HT-29 (cell line): ENCODE data around the gene ZNF664. TPM values are rescaled to one million over a fixed set of nuclear protein-coding genes. Genes with fewer than 3 reads are reported as not detected.

ENCODE experiments used
- DNase-seq: peaks from one replicate; pipeline ENCODE4 v3.0.0-alpha.2; 2015; ENCODE audit warnings: low spot score
- total RNA-seq: library from RNA; depleted of rRNA; stranded (reverse); fragments of >200 nt; shearing (Covaris generic); gene quantifications from 2 replicates; pipeline ENCODE4 v1.2.3, GENCODE V29; 2014

Gene ZNF664
- total RNA-seq, 1 experiment from 2014 or later: 86.7 TPM

DNA sequence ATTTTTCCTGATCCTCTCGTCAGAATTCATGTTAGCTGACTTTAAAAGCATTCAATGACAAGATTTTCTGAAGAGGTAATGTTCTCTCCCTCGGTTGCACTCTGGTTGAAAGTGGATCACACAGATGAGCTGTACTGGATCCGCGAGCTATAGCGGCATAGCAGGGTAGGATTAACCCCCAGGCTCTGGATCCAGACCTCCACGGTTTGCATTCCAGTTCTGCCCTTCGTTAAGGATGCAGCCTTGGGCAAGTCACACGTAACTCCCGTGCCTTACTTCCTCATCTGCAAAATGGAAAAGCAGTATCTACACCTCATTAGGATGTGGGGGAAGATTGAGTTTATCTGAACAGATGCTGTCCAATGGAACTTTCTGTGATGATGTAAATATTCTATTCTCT lies 14.1 kb upstream of the ZNF664 start:
- DNase-seq: no peak

GRCh38 chr12:123960029-123960735 lies 12.8 kb upstream of the ZNF664 start:
- no peak for DNase-seq

DNA sequence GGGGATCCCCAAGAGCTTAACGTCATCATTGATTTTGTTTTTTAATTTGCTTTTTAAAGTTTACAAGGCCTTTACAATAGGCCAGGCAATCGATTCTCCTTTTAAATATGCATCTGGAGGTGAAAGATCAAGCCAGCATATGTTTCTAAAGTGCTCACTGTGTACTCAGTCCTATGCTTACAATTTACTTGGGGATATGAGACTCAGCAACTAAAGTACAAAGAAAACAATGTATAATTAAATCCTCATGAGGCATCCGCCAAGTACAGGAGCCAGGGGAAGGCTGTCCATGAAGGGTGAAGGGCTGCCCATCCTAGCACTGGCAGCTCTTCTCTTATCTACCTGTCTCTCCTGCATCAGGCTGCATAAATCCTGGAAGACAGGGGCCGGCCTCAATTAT lies 12.2 kb upstream of the ZNF664 start:
- DNase-seq: no peak

- DNase-seq: no peak
These were observed 11.2 kb upstream of the ZNF664 start for GRCh38 chr12:123961585-123962345.

GRCh38 chr12:123962513-123962912 lies 10.5 kb upstream of the ZNF664 start:
- DNase-seq: no peak

GRCh38 chr12:123963821-123964220 lies 9.2 kb upstream of the ZNF664 start:
- DNase-seq: no peak

DNA sequence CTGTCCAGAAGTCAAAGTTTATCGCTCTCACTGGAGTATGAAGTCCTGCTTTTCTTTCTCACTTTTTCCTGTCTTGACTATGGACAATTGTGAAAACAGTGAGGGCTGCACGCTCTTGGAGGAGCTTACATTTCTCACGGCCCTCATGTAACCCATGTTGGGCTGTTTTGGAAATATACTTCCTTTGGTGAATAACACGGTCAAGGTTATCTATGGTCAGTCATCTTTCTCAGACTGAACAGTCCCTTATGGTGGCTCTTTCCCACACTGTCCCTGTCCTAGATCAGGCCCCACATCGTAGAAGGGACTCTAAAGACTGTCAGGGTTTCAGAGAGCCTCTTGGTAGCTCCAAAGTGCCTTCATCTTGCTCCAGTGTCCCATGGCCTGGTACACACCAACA lies 7.6 kb upstream of the ZNF664 start:
- DNase-seq: no peak

DNA sequence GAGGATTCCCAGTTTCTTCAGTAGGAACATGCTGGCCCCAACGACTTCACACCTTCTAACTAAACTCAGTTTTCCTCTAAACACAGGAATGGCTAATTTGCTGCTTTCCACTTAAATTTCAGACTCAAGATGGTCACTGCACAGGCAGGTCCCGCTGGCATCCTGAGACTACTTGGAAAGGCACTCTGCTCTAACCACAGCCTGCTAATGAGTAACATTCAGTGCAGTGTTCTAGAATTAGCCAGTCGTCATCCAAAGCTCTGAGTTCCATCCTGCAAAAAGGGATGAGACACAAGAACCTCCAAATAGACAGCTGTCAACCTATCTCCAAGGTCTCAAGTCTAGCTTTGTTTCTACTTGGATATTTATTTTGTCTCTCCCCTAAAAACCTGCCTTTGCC lies 6.4 kb upstream of the ZNF664 start:
- no peak for DNase-seq

GRCh38 chr12:123967121-123967586 lies 5.9 kb upstream of the ZNF664 start:
- DNase-seq: no peak

- DNase-seq: no peak
These were observed 1.6 kb upstream of the ZNF664 start for GRCh38 chr12:123971449-123971769.

DNA sequence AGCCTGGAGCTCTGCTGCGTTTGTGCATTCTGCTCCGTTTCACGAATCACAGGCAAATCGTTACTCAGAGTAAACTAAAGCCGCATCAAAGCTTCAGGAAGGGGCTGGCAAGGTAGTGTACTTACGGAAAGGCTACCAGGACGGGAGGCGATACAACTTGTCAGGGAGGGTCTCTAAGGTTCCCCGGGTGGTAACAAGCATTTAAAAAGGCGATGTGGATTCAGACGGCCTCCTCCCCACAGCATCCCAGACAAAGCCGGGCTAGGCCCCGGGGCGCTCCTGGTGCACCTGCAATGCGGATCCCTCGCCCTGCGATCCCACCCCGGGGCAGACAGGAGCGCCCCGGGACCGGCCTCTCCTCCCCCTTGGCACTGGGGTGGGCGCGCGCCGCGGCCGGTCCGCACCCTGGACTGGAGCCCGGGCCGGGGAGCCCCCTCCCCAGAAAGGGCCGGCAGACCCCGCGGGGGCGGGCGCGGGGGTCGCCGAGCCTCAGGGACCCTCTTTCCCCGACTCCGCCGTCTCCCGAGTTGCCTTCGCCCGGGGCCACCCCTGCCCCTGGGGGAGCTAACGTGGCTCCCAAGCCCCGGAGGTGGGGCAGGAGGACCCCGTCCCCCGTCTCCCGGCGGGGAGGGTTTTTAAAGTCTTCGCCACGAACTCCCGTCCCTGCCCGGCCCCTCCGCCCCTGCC lies 1.1 kb upstream of the ZNF664 start:
- DNase-seq: peak; percentile 58

- peak; percentile 58 for DNase-seq
These were observed 732 bp downstream of the ZNF664 start for GRCh38 chr12:123973552-123974341.

DNA sequence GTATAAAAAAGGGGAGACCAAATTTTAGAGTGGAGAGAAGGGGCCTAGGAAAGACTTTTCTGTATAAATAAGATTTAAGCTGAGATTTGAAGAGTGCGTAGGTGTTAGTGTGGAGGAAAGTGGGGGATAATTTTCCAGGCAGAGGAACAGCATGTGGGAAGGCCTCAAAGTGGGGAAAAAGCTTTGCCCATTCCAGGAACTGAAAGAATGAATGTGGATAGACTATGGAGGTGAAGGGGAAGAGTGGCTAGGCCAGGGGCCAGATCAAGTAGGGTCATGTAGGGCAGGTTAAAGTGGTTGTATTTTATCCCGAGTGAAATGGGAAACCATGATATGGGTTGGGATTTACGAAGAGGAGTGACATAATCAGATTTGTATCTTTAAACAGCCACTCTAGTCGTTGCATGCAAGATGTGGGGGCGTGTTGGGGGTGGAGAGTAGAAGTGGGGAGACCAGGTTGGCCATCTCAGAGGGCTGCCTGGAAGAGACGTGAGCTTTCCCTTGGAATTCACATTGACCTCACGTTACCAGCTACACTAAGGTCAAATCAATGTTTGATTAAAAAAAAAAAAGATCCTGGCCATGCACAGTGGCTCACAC lies 3.3 kb downstream of the ZNF664 start:
- no peak for DNase-seq

GRCh38 chr12:123979566-123979965 lies 6.6 kb downstream of the ZNF664 start:
- DNase-seq: no peak

GRCh38 chr12:123982269-123982668 lies 9.3 kb downstream of the ZNF664 start:
- DNase-seq: no peak

DNA sequence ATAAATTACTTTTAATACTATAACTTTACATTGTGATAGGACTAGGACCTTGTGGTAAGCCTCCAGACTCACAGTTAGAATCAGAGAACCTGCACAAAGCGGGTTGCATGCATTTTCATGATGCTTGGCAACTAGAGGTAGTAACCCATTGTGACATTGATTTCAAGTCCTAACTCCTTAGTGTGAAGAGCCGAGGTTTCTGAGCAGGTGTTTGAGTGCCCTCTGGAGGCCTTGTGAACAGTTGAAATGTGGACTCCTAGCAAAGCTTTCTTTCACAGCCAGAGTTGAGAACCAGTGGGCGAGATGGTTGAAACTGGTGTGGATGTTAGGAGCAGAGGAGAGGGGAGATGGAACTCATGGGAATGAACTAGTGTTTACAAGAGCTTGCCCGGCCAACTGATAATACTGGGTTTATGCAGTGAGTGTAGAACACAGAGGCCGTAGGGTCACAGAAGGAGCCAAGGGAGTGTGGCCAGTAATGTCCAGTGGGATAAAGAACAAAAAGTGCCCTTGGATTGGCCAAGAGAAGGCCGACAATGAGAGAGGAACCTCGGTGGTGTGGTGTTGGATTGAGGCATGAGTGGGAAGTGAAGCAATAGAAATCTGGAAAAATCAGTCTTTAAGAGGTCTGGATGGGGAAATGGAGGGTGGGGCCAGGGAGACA lies 10.9 kb downstream of the ZNF664 start:
- DNase-seq: peak; percentile 72

- DNase-seq: no peak
These were observed 11.9 kb downstream of the ZNF664 start for GRCh38 chr12:123984903-123985302.

GRCh38 chr12:123986374-123986965 lies 13.5 kb downstream of the ZNF664 start:
- no peak for DNase-seq

GRCh38 chr12:123987022-123987421 lies 14.0 kb downstream of the ZNF664 start:
- no peak for DNase-seq

- no peak for DNase-seq
These were observed 16.2 kb downstream of the ZNF664 start for GRCh38 chr12:123989168-123989567.
